ENCODE results near the gene ANKRD29. TPM values are rescaled to one million over a fixed set of nuclear protein-coding genes. Genes with fewer than 3 reads are reported as not detected.

The ANKRD29 gene
- total and polyA plus RNA-seq, 7 donors: 2.5 to 31.0 (median 4.2) TPM

DNA sequence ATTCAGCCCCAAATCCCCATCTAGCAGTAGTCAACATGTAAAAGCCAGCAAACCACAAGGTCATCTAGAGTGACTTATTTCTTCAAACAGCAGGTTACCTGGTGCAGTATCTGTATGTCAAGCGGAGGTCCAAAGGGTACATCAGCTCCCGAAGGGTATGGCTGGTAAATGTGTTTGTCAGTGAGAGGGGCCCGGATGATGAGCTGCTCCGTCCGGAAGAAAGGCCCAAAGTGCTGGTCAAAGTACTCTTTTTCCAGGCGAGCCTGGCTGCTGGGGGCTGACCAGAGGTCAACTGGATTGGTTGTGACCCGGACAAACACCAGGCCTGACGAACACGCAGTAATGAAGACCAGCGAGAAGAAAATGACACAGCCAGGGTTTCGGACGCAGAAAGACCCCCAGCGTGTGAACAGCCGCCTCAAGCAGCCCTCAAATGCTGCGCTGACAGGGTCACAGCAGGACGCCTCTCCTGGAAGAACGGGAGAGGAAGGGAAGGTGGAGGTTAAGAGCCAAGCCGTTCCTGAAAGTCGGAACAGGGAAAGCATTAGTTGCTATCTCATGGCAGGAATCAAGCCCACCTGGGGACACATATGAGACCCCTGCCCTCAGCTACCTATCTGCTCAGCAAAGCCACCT is 106.4 kb downstream of the ANKRD29 start:
- Histone ChIP-seq H3K4me3 (no peak overlapping the region), H3K36me3 (peaks cover 29 to 95% (median 58%) of the 10 kb centered on the region in 4 donors), H3K27ac (no peak overlapping the region), H3K9me3 (no peaks in the 10 kb centered on the region), H3K4me1 (no peaks in the 10 kb centered on the region), H3K27me3 (no peaks in the 10 kb centered on the region)
- WGBS, 2 donors: 96 to 97% methylated on average over 19 of the region's 19 CpGs
- intact Hi-C loops (cut with DNase I): no loop called here
- no peak for TF ChIP-seq POLR2AphosphoS5 (IDR thresholded peaks at IDR 0.05)
- no peak for TF ChIP-seq POLR2A (IDR thresholded peaks at IDR 0.05)
- TF ChIP-seq, protein P1, sequence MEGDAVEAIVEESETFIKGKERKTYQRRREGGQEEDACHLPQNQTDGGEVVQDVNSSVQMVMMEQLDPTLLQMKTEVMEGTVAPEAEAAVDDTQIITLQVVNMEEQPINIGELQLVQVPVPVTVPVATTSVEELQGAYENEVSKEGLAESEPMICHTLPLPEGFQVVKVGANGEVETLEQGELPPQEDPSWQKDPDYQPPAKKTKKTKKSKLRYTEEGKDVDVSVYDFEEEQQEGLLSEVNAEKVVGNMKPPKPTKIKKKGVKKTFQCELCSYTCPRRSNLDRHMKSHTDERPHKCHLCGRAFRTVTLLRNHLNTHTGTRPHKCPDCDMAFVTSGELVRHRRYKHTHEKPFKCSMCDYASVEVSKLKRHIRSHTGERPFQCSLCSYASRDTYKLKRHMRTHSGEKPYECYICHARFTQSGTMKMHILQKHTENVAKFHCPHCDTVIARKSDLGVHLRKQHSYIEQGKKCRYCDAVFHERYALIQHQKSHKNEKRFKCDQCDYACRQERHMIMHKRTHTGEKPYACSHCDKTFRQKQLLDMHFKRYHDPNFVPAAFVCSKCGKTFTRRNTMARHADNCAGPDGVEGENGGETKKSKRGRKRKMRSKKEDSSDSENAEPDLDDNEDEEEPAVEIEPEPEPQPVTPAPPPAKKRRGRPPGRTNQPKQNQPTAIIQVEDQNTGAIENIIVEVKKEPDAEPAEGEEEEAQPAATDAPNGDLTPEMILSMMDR (IDR thresholded peaks at IDR 0.05): no peak
- no peak for TF ChIP-seq EP300 (IDR thresholded peaks at IDR 0.05)
- DNase-seq: no peak

DNA sequence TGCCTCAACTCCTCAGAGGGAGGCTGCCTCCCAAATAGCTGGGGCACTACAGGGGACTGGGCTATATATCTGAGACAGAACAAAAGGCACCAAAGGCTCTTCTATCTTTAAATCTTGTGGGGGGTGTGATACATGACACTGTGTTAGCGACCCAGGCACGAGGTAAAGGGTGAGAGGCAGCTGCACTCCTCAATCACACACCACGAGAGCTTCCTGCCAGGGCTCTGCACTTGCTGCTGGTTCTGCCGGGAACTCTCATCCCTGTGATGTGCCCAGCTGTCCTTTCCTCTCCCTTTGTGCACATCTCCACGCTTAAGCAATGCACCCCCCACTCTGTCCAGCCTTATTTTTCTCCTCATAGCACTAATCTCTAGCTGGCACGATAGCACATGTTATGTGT is 108.8 kb downstream of the ANKRD29 start:
- DNase-seq: no peak
- H3K9me3 ChIP-seq: no peaks in the 10 kb centered on the region
- intact Hi-C loops (cut with DNase I): no loop called here

DNA sequence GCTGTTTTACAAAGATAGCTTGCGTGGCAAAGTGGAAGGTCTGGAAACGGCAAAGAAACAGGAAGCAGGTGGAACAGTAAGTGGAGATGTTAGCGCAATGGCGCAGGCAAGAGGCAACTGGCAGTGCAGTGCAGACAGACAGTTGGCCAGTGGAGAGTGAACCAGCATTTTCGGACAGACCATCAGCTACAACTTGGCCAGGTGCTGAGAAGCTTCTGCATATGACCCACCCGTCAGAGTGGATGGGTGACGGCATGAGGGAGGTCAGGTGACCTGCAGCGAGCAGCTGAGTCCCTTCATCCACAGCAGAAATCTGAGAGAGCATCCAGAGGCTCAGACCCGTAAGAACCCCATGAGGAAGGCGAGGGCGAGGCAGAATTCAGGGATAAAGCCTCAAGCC is 110.2 kb downstream of the ANKRD29 start:
- Histone ChIP-seq H3K27me3 (no peaks in the 10 kb centered on the region), H3K4me1 (no peaks in the 10 kb centered on the region), H3K9me3 (no peaks in the 10 kb centered on the region), H3K27ac (no peak overlapping the region), H3K36me3 (peaks cover 29 to 91% (median 56%) of the 10 kb centered on the region in 4 donors), H3K4me3 (no peak overlapping the region)
- TF ChIP-seq EP300 (IDR thresholded peaks at IDR 0.05): no peak
- no peak for TF ChIP-seq POLR2AphosphoS5 (IDR thresholded peaks at IDR 0.05)
- TF ChIP-seq, protein P1 (IDR thresholded peaks at IDR 0.05): no peak
- no peak for TF ChIP-seq POLR2A (IDR thresholded peaks at IDR 0.05)
- intact Hi-C loops (cut with DNase I): no loop called here
- DNase-seq: no peak
- 85 to 92% methylated on average over 11 of the region's 11 CpGs for WGBS, 2 donors

More for the DNA sequence above, 108.8 kb downstream of the ANKRD29 start:
- WGBS, 2 donors: 81 to 92% methylated on average over 6 of the region's 6 CpGs
- no peak overlapping the region for H3K4me3 ChIP-seq
- H3K27ac ChIP-seq: no peak overlapping the region
- TF ChIP-seq, protein P1 (IDR thresholded peaks at IDR 0.05): no peak
- TF ChIP-seq POLR2AphosphoS5 (IDR thresholded peaks at IDR 0.05): no peak
- no peak for TF ChIP-seq POLR2A (IDR thresholded peaks at IDR 0.05)
- TF ChIP-seq EP300 (IDR thresholded peaks at IDR 0.05): no peak
- peaks cover 29 to 92% (median 57%) of the 10 kb centered on the region in 4 donors for H3K36me3 ChIP-seq
- no peaks in the 10 kb centered on the region for H3K4me1 ChIP-seq
- H3K27me3 ChIP-seq: no peaks in the 10 kb centered on the region

DNA sequence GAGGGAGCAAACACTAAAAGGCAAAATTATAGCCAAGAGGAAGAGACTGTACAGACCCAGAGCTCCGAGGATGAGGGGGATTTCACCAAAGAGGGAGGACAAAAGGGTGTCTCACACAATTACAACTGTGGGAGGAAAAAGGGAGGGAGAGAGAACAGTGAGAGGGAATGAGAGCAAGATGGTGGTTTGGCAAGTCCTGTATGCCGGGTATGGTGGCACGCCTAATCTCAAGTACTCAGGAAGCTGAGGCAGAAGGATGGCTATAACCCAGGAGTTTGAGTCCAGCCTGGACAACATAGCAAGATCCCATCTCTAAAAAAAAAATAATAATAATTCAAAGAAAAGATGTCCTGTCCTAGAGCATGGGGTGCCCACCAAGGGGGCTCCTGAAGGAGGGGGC is 110.7 kb downstream of the ANKRD29 start:
- DNase-seq: no peak
- WGBS, 2 donors: 56 to 99% methylated on average over 3 of the region's 3 CpGs
- no peaks in the 10 kb centered on the region for H3K4me1 ChIP-seq
- intact Hi-C loops (cut with DNase I): no loop called here
- no peak overlapping the region for H3K4me3 ChIP-seq
- peaks cover 29 to 91% (median 58%) of the 10 kb centered on the region in 4 donors for H3K36me3 ChIP-seq
- no peaks in the 10 kb centered on the region for H3K27me3 ChIP-seq
- TF ChIP-seq, protein P1 (IDR thresholded peaks at IDR 0.05): no peak
- TF ChIP-seq POLR2A (IDR thresholded peaks at IDR 0.05) (no peak), EP300 (IDR thresholded peaks at IDR 0.05) (no peak), POLR2AphosphoS5 (IDR thresholded peaks at IDR 0.05) (no peak)
- no peak overlapping the region for H3K27ac ChIP-seq
- no peaks in the 10 kb centered on the region for H3K9me3 ChIP-seq

DNA sequence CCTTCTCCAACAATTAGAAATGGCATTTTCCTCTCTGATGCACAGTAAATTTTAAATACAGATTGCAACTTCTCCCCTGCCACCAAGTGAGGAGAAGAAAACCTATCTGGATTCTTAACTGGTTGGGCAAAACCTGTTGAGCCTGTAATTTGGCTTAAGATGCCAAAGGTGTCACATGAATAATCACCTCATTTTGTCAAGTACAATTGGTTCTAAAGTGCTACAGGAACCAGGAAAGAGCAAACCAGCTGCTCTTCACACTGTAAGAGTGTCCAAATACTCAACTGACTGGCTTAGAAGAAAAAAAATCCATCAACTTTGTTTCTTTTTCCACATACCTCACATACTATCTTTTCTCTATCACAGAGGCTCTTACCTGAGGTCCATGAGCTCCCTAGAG is 111.8 kb downstream of the ANKRD29 start:
- H3K36me3 ChIP-seq: peaks cover 29 to 91% (median 48%) of the 10 kb centered on the region in 4 donors

More for the DNA sequence above, 111.8 kb downstream of the ANKRD29 start:
- H3K27ac ChIP-seq: no peak overlapping the region
- H3K27me3 ChIP-seq: no peaks in the 10 kb centered on the region
- no peaks in the 10 kb centered on the region for H3K9me3 ChIP-seq
- no peak for DNase-seq
- no peak overlapping the region for H3K4me3 ChIP-seq
- H3K4me1 ChIP-seq: no peaks in the 10 kb centered on the region
- intact Hi-C loops (cut with DNase I): no loop called here
- TF ChIP-seq, protein P1 (IDR thresholded peaks at IDR 0.05): no peak
- TF ChIP-seq POLR2A (IDR thresholded peaks at IDR 0.05) (no peak), EP300 (IDR thresholded peaks at IDR 0.05) (no peak), POLR2AphosphoS5 (IDR thresholded peaks at IDR 0.05) (no peak)

Measured in sigmoid colon (tissue), 7 donors.